Effector CD4-positive, alpha-beta T cell (primary cell): ENCODE results near the gene CEP72.
A peak's percentile ranks its signal among the peaks of the same experiment; 100 is the strongest.
"Not testable (repeated sequence)": the region's sequence is repeated elsewhere in the genome, so short reads cannot be mapped to it uniquely, and the experiment has no call there.

ENCODE experiments used
- DNase-seq: peaks from one replicate; pipeline ENCODE4 v3.0.0-alpha.2; 2020
- total RNA-seq: gene quantifications from one replicate; lab custom pipeline; 2026; lab: John Stamatoyannopoulos, UW

CEP72 gene, protein sequence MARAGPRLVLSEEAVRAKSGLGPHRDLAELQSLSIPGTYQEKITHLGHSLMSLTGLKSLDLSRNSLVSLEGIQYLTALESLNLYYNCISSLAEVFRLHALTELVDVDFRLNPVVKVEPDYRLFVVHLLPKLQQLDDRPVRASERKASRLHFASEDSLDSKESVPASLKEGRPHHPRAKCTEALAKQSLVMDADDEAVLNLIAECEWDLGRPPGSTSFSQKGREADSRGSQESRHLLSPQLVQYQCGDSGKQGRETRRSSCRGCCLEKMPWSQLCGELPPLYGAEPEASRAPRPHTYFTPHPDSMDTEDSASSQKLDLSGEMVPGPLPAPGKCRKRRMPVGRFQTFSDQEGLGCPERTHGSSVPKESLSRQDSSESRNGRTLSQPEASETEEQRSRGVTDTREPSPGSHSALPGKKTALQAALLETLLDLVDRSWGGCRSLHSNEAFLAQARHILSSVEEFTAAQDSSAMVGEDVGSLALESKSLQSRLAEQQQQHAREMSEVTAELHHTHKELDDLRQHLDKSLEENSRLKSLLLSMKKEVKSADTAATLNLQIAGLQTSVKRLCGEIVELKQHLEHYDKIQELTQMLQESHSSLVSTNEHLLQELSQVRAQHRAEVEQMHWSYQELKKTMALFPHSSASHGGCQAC
- 11.8 reads per million, percentile 35 among the genes with 10 or more reads in this experiment for total RNA-seq

DNA sequence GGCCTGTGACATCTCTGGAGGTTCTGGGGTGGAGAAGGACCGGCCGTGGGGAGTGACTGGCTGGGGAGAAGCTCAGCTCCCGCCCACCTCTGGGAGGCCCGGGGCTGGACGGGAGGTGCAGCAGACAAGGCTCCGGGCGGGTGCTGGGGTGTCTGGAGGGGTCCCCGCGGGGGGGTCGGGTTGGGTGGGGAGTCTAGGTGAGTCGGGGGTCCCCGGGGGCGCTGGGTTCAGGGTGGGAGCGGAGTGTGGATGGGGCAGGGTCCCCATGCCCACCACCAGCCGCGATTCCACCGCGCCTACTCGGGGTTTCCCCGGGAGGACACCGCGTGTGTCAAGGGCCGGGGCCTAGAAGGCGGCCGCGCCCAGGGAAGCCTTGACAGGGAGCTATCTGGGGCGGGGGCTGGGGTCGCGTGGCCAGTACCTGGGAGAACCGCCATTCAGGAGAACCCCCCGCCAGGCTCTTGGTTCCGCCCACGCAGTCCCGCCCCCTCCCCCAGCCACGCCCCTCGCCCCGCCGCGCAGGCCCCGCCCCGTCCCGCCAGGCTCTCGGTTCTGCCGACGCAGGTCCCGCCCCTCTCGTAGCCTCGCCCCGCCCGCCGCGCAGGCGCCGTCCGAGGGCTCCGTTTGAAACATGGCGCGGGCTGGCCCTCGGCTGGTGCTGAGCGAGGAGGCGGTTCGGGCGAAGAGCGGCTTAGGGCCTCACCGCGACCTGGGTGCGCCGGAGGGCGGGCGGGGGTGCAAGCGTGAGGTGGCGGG lies at the start of gene CEP72:
CEP72 (plus strand) TSS at position 610 of the 756 bp plus-strand sequence; CDS start at position 632, 22 bp downstream.
- peak; percentile 90 for DNase-seq

DNA sequence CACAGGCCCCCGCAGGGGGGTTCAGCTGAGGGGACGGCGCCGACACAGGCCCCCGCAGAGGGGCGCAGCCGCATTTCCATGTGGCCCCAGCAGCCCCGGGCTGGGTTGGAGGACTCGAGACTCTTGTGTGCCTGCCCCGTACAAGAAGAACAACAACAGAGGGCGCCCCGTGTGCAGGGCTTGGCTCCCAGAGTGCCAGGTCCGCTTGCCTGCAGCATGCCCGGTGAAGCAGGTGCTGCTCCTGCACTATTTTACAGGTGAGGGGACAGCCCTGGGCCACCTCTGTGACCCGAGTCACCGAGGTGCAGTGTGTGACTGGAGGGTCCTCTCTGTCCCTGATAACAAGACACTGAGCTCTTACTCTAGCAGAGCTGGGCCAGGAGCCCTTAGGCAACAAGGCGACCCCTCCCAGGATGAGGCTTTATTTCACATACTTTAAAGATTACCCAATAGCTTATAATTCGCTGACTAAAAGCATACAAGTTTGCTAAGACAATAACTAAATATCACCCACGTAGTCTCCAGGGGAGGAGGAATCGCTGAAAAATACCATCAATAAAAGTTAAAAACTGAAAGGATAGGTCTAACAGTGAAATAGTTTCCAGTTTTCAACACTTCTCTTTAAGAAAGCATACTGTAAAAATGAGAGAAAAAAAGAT lies 46.2 kb upstream of the CEP72 start:
- no peak for DNase-seq

GRCh38 chr5:566636-567309 lies 45.4 kb upstream of the CEP72 start:
- no peak for DNase-seq

GRCh38 chr5:567664-568060 lies 44.5 kb upstream of the CEP72 start:
- DNase-seq, result no peak

- DNase-seq, result no peak
Measured at GRCh38 chr5:568061-568781, 43.9 kb upstream of the CEP72 start.

DNA sequence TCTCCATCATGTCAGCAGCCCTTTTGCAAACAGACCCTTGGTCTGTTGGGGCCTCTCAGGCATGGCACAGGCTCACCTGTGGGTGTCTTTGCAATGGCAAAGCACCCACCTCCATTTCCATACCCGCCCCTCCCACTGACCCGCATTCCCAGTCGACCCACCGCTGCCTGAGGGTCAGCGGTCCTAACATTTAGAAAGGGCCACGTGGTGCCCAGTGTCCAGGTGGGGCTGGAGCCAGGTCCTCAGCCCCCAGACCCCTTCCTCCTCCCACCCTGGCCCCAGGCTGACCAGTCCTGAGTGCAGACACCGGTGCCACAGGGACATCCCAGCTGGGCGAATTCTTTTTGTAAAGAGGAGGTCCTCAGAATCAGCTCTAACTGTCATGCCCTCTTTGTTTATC lies 43.3 kb upstream of the CEP72 start:
- no peak for DNase-seq

GRCh38 chr5:569358-569867 lies 42.7 kb upstream of the CEP72 start:
- DNase-seq, result no peak

GRCh38 chr5:569868-570361 lies 42.2 kb upstream of the CEP72 start:
- no peak for DNase-seq

- no peak for DNase-seq
Measured at GRCh38 chr5:570446-570845, 41.7 kb upstream of the CEP72 start.

DNA sequence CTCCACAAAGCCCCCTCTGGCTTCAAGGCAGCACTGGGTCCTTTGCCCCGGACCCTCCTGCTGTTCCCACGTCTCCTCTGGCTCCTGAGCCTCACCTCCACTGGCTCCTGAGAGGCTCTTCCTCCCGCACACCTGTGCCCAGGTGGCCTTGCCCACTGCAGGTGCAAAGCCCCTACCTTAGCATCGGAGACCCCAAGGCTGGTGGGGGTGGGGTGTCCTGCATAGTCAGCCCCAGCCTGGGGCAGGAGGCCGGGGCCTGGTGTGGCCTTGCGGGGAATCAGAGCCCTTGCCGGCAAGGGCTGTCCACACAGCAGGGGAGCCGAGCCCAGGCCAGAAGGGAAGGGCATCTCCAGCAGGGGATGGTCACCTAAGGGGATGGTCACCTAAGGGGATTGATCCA lies 41.3 kb upstream of the CEP72 start:
- DNase-seq, result no peak

DNA sequence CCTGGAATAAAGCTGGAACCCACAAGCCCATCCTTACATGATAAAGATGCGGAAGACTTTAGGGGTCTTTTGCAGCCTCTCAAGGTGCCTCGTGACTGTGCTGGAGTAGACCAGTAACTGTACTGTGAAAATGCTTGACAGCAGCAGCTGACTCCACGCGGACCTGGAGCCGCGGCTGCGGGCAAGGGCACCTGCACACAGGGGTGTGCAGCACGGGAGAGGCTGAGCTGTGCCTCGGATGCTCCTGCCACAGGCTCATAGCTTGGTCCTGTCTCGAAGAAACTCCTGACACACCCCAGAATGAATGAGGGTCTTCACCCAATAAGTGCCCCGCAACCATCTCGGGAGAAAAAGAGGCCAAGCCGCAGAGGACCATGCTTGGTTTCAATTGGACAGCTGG lies 40.3 kb upstream of the CEP72 start:
- no peak for DNase-seq

- DNase-seq, result no peak
Measured at GRCh38 chr5:572398-573019, 39.6 kb upstream of the CEP72 start.

GRCh38 chr5:573206-573605 lies 38.9 kb upstream of the CEP72 start:
- DNase-seq, result no peak

DNA sequence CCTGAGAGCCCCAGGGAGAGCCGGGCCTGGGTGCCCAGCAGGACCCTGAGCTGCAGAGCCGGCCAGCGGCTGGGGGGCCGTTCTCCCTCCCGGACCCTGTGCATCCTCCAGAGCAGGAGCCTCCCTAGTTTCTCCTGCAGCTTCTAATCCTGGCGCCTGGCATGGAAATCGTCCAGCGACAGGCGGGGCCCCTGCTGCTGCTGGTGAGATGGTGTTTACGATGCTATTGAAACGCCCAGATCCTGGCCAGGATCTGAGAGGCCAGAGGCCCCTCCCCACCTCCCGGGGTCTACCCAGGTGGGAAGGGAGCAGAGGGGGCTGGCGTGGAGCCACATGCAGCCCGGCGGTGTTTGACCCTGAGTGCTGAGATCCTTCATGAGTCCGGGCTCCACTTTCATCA lies 38.2 kb upstream of the CEP72 start:
- no peak for DNase-seq

- no peak for DNase-seq
Measured at GRCh38 chr5:574906-575305, 37.2 kb upstream of the CEP72 start.

DNA sequence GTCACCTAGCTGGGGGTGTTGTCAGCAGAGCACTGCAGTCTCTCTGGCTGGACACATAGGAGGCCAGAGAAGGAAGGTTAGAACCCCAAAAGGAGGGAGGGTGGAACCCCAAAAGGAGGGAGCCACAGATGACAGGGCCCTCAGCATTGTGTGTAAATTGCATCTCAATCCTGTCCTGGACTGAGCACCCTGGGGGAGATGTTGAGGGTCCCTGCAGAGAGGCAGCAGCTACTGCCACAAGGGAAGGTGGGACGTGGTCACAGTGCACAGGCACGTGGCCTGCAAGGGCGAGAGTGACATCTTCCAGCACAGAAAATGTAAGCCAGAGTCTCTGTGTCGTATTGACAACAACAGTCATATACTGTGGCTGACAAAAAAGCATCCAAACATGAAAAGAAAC lies 36.5 kb upstream of the CEP72 start:
- DNase-seq, result no peak

DNA sequence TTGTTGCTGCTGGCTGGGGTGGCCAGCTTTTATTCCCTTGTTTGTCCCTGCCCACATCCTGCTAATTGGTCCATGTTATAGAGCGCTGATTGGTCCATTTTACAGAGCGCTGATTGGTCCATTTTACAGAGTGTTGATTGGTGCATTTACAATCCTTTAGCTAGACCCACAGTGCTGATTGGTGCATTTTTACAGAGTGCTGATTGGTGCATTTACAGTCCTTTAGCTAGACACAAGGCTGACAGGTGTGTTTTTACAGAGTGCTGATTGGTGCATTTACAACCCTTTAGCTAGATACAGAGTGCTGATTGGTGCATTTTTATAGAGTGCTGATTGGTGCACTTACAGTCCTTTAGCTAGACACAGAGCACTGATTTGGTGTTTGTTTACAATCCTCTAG lies 34.9 kb upstream of the CEP72 start:
- not testable (repeated sequence) for DNase-seq

- DNase-seq, result no peak
Measured at GRCh38 chr5:577800-578199, 34.3 kb upstream of the CEP72 start.

DNA sequence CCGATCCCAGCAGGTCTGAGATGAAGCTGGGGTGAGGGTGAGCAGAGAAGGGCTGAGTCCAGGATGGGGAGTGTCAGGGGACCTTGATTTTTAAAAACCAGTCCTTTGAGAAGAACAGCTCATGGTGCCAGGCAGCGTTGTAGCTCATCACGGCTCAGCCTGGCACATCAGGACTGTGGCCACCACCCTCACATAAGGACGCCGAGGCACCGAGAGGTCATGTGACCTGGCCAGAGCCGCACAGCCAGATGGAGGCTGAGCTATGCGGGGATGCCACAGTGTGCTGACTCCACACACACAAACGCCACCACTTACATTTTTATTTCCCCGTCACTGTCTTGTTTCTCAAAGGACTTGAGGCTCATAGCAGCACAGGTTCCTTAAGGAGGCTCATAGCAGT lies 32.9 kb upstream of the CEP72 start:
- no peak for DNase-seq

DNA sequence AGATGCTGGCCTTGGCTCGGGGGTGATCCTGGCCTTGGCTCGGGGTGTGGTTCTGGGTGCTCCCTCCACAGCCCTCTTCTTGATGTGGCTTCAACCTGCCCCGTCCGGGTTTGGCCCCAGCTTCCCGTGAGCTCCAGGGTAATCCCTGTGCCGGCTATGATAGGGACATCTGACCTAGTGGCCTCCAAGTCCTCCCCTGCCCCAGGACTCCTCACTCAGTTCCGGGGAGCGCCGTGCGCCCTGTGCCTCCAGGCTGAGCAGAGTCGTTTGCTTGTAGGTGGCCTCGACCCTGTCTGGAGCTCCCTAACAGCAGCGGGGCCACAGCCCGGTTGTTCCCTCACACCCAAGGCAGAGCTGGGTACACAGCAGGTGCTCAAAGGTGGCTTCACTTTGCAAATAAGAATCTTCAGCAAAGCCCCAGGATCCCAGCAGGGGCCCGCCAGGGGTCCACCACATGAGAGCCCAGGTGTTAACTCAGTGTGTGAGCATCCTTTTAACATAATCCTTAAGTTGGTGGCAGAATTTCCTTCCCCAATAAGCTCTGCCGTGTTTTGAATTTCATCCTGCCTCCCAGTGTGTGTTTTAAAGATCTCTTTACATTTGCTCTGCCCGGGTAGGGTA lies 32.3 kb upstream of the CEP72 start:
- DNase-seq, result no peak
